IMR-90 (cell line): ENCODE results near the gene DSCAML1. TPM values are rescaled to one million over a fixed set of nuclear protein-coding genes. Genes with fewer than 3 reads are reported as not detected.

Source experiments
- ATAC-seq: fragments of 200-7000 bp; cut with Tn5 transposase; 2 replicates; pipeline ENCODE4 v1.9.1; 2020; ENCODE audit warnings: low read depth, mild to moderate bottlenecking, moderate library complexity
- BruUV-seq: library from RNA; stranded (reverse); fragments of 400-500 nt; replicated peaks from 2 replicates; lab custom pipeline; 2021; lab: Mats Ljungman, UMichigan
- CTCF ChIA-PET: fragments of 300-600 bp; formaldehyde crosslinking; extraction: SDS; loops from one replicate; lab custom pipeline; 2021; ENCODE audit warnings: antibody characterized with exemption; lab: Yijun Ruan, JAX
- POLR2A ChIA-PET: fragments of 300-600 bp; sonication (Branson Sonifier 250); formaldehyde crosslinking; loops from one replicate; lab custom pipeline; 2022; ENCODE audit warnings: antibody characterized with exemption; ENCODE audit not compliant: unreplicated experiment; lab: Charles Lee
- DNase-seq: peaks from one replicate; pipeline ENCODE4 v3.0.0; 2013
- H2AFZ ChIP-seq: replicated peaks from 2 replicates; pipeline ENCODE3; 2013; ENCODE audit warnings: low read length, mild to moderate bottlenecking; ENCODE audit not compliant: poor library complexity
- H2AK5ac ChIP-seq: 2 replicates; pipeline ENCODE4 v1.6.1; 2013; ENCODE audit warnings: low read depth, low read length, inconsistent platforms
- H2AK9ac ChIP-seq: replicated peaks from 2 replicates; pipeline ENCODE3; 2013; ENCODE audit warnings: mild to moderate bottlenecking, low read depth, low read length, moderate library complexity; ENCODE audit not compliant: poor library complexity
- H2BK120ac ChIP-seq: 2 replicates; pipeline ENCODE4 v1.6.1; 2013; ENCODE audit warnings: low read depth, low read length, inconsistent platforms
- H2BK15ac ChIP-seq: 3 replicates; pipeline ENCODE4 v1.6.1; 2013; ENCODE audit warnings: low read depth, low read length, inconsistent platforms
- H2BK20ac ChIP-seq: 2 replicates; pipeline ENCODE4 v1.6.1; 2013; ENCODE audit warnings: low read depth, mild to moderate bottlenecking, inconsistent platforms, low read length, moderate library complexity
- H2BK5ac ChIP-seq: 2 replicates; pipeline ENCODE4 v1.6.1; 2013; ENCODE audit warnings: mild to moderate bottlenecking, low read depth, low read length, inconsistent platforms; ENCODE audit not compliant: poor library complexity, severe bottlenecking
- H3K14ac ChIP-seq: replicated peaks from 2 replicates; pipeline ENCODE4 v1.6.1; 2013; ENCODE audit warnings: low read depth, low read length, inconsistent platforms
- H3K18ac ChIP-seq: 2 replicates; pipeline ENCODE4 v1.6.1; 2013; ENCODE audit warnings: low read depth, low read length, control low read depth
- H3K23ac ChIP-seq: 2 replicates; pipeline ENCODE4 v1.6.1; 2013; ENCODE audit warnings: low read depth, low read length, inconsistent platforms
- H3K27ac ChIP-seq: 2 replicates; pipeline ENCODE4 v1.5.1; 2013; ENCODE audit warnings: mild to moderate bottlenecking, control low read depth, low read length; ENCODE audit not compliant: insufficient read depth
- H3K27me3 ChIP-seq: 2 replicates; pipeline ENCODE4 v1.6.1; 2013; ENCODE audit warnings: low read length; ENCODE audit not compliant: control insufficient read depth, insufficient read depth
- H3K36me3 ChIP-seq: 2 replicates; pipeline ENCODE4 v1.6.1; 2013; ENCODE audit warnings: low read length, mixed read lengths; ENCODE audit not compliant: control insufficient read depth, insufficient read depth
- H3K4ac ChIP-seq: 2 replicates; pipeline ENCODE4 v1.6.1; 2013; ENCODE audit warnings: low read depth, low read length, inconsistent platforms
- H3K4me1 ChIP-seq: 2 replicates; pipeline ENCODE4 v1.6.1; 2013; ENCODE audit warnings: low read length, mixed read lengths; ENCODE audit not compliant: control insufficient read depth, insufficient read depth
- H3K4me2 ChIP-seq: 2 replicates; pipeline ENCODE4 v1.6.1; 2013; ENCODE audit warnings: low read depth, mild to moderate bottlenecking, control low read depth, low read length, moderate library complexity
- H3K4me3 ChIP-seq: 2 replicates; pipeline ENCODE4 v1.5.1; 2013; ENCODE audit warnings: low read depth, mild to moderate bottlenecking, control low read depth, low read length, moderate library complexity; ENCODE audit not compliant: insufficient read depth
- H3K56ac ChIP-seq: 2 replicates; pipeline ENCODE4 v1.6.1; 2013; ENCODE audit warnings: low read length, inconsistent platforms; ENCODE audit not compliant: insufficient read depth; ENCODE audit errors: extremely low read depth
- H3K79me1 ChIP-seq, 2 experiments: 2 replicates each; pipeline ENCODE4 v1.6.1; 2013; ENCODE audit warnings: low read length in 2 of 2, inconsistent platforms in 1 of 2, low read depth in 1 of 2
- H3K9ac ChIP-seq: 2 replicates; pipeline ENCODE4 v1.6.1; 2013; ENCODE audit warnings: low read depth, low read length, control low read depth
- H3K9me1 ChIP-seq: 2 replicates; pipeline ENCODE4 v1.6.1; 2013; ENCODE audit warnings: low read length, inconsistent platforms; ENCODE audit not compliant: insufficient read depth
- H3K9me3 ChIP-seq: 2 replicates; pipeline ENCODE4 v1.6.1; 2013; ENCODE audit warnings: low read length; ENCODE audit not compliant: control insufficient read depth, insufficient read depth
- H4K20me1 ChIP-seq: 2 replicates; pipeline ENCODE4 v1.6.1; 2013; ENCODE audit warnings: low read length, inconsistent platforms; ENCODE audit not compliant: insufficient read depth
- H4K5ac ChIP-seq: 2 replicates; pipeline ENCODE4 v1.6.1; 2013; ENCODE audit warnings: mild to moderate bottlenecking, low read depth, low read length, control low read depth
- H4K8ac ChIP-seq, 2 experiments: 2 replicates each; pipeline ENCODE4 v1.6.1; 2013; ENCODE audit warnings: low read depth in 2 of 2, low read length in 2 of 2, control low read depth in 1 of 2, inconsistent platforms in 1 of 2
- H4K91ac ChIP-seq: 2 replicates; pipeline ENCODE4 v1.6.1; 2013; ENCODE audit warnings: low read depth, low read length, inconsistent platforms; ENCODE audit not compliant: insufficient read depth
- BHLHE40 ChIP-seq: fragments of 150-350 bp; IDR thresholded peaks from 2 replicates; pipeline ENCODE4 v1.6.1; 2016; ENCODE audit warnings: mild to moderate bottlenecking, low read depth, low read length
- CEBPB ChIP-seq: IDR thresholded peaks from 2 replicates; pipeline ENCODE4 v1.6.1; 2012; ENCODE audit warnings: low read depth, low read length, improper control_type of control experiment
- CHD1 ChIP-seq: IDR thresholded peaks from 2 replicates; pipeline ENCODE4 v1.6.1; 2012; ENCODE audit warnings: low read depth, low read length, improper control_type of control experiment
- CTCF ChIP-seq: conservative IDR thresholded peaks from 2 replicates; pipeline ENCODE4 v1.5.1; 2012; ENCODE audit warnings: mild to moderate bottlenecking, low read depth, low read length, improper control_type of control experiment
- ELK1 ChIP-seq: fragments of 150-350 bp; IDR thresholded peaks from 2 replicates; pipeline ENCODE4 v1.6.1; 2016; ENCODE audit warnings: low read depth, mild to moderate bottlenecking, low read length, moderate library complexity, borderline replicate concordance
- FOS ChIP-seq: fragments of 150-350 bp; IDR thresholded peaks from 2 replicates; pipeline ENCODE4 v1.6.1; 2016; ENCODE audit warnings: low read depth, low read length
- MAFK ChIP-seq: IDR thresholded peaks from 2 replicates; pipeline ENCODE4 v1.6.1; 2012; ENCODE audit warnings: low read depth, low read length, improper control_type of control experiment
- MAZ ChIP-seq: IDR thresholded peaks from 2 replicates; pipeline ENCODE4 v1.6.1; 2012; ENCODE audit warnings: low read depth, mild to moderate bottlenecking, low read length, improper control_type of control experiment, moderate library complexity, borderline replicate concordance
- MXI1 ChIP-seq: IDR thresholded peaks from 2 replicates; pipeline ENCODE4 v1.6.1; 2012; ENCODE audit warnings: low read depth, mild to moderate bottlenecking, low read length, moderate library complexity, borderline replicate concordance
- NFE2L2 ChIP-seq: fragments of 150-350 bp; IDR thresholded peaks from 2 replicates; pipeline ENCODE4 v1.6.1; 2016; ENCODE audit warnings: low read depth, mild to moderate bottlenecking, low read length
- POLR2A ChIP-seq: IDR thresholded peaks from 2 replicates; pipeline ENCODE4 v1.6.1; 2012; ENCODE audit warnings: mild to moderate bottlenecking, low read depth, low read length
- RAD21 ChIP-seq: IDR thresholded peaks from 2 replicates; pipeline ENCODE4 v1.6.1; 2012; ENCODE audit warnings: low read length, improper control_type of control experiment
- RCOR1 ChIP-seq: IDR thresholded peaks from 2 replicates; pipeline ENCODE4 v1.6.1; 2012; ENCODE audit warnings: mild to moderate bottlenecking, low read length, improper control_type of control experiment; ENCODE audit not compliant: insufficient replicate concordance
- RFX5 ChIP-seq: IDR thresholded peaks from 2 replicates; pipeline ENCODE4 v1.8.0; 2012; ENCODE audit warnings: low read depth, mild to moderate bottlenecking, low read length, moderate library complexity
- SMC3 ChIP-seq: fragments of 150-350 bp; IDR thresholded peaks from 2 replicates; pipeline ENCODE4 v1.6.1; 2016; ENCODE audit warnings: low read depth, mild to moderate bottlenecking, antibody characterized with exemption, low read length, moderate library complexity
- WGBS, 2 experiments: methylation state at CpG; one replicate each; pipeline versions ENCODE4 v1.1.5 to v1.1.7; 2013; ENCODE audit warnings: missing lambda C conversion rate in 2 of 2; ENCODE audit not compliant: insufficient read length in 1 of 2; ENCODE audit errors: extremely low coverage in 2 of 2; 5-methylcytosine and 5-hydroxymethylcytosine counted together
- dilution Hi-C: fragments of 300-500 bp; cut with HindIII; formaldehyde crosslinking; loops from one replicate; pipeline ENCODE4 v1.14.3; 2018; ENCODE audit warnings: low sequenced_read_pairs; ENCODE audit not compliant: unreplicated experiment
- in situ Hi-C: fragments of 300-500 bp; cut with MboI; formaldehyde crosslinking; loops from 3 replicates; pipeline ENCODE4 v1.14.3; 2019; ENCODE audit warnings: low sequenced_read_pairs, inconsistent platforms, mixed read lengths
- intact Hi-C: fragments of 100-400 bp; cut with micrococcal nuclease; formaldehyde crosslinking; loops from 2 replicates; pipeline ENCODE4 v1.10.0; 2022
- polyA plus RNA-seq, 3 experiments: library from polyadenylated mRNA; depleted of rRNA; stranded (reverse); fragments of >200 nt; gene quantifications; 2 replicates each; pipeline ENCODE4 v1.2.3, GENCODE V29; 2012; ENCODE audit warnings: low replicate concordance in 1 of 3
- total RNA-seq: library from RNA; depleted of rRNA; stranded (reverse); fragments of >200 nt; gene quantifications from 2 replicates; pipeline ENCODE4 v1.2.3, GENCODE V29; 2012
- TF ChIP-seq, protein P1 (sequence below): fragments of 150-350 bp; IDR thresholded peaks from 2 replicates; pipeline ENCODE4 v1.6.1; 2017; ENCODE audit warnings: mild to moderate bottlenecking, antibody characterized with exemption, low read length, low read depth

DSCAML1 gene
- total and polyA plus RNA-seq, 2 of the 4 experiments (the other 2 are of a cell fraction), result not detected

DNA sequence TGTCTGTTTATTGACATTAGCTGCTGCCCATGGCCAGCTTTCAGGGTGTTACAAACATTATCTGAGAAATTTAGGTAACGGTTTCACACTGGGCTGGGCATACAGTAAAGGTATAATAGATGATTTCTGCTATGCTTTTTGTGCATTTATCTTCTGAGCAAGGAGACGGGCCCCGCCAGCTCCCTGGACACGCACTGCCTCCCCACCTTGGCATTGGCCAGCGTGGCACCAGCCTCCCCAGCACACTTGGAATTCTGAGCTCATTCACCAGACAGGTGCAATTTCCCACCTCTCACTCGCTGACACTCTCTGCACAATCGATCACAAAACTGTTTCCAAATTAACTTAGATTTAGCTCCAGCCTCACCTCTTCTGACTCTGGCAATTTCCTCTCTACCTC, 246.6 kb downstream of the DSCAML1 start:
- no peak overlapping the region for H4K91ac ChIP-seq
- no peak overlapping the region for H2AFZ ChIP-seq
- no peak overlapping the region for H3K23ac ChIP-seq
- no peak overlapping the region for H4K5ac ChIP-seq
- no peak overlapping the region for H3K4me2 ChIP-seq
- H3K9me1 ChIP-seq, result no peaks in the 10 kb centered on the region
- no peak overlapping the region for H3K4me3 ChIP-seq
- H3K14ac ChIP-seq, result no peak overlapping the region
- in situ Hi-C loops, result no loop called here
- no peak overlapping the region for H3K27ac ChIP-seq
- H3K9me3 ChIP-seq, result no peaks in the 10 kb centered on the region
- 39% methylated on average over 3 of the region's 7 CpGs; no CpG with 5 or more reads in 1 of the 2 experiments for WGBS, 2 experiments
- no peaks in the 10 kb centered on the region for H3K79me1 ChIP-seq
- no peaks in the 10 kb centered on the region for H3K4me1 ChIP-seq
- ATAC-seq, result no peak
- H3K9ac ChIP-seq, result no peak overlapping the region
- intact Hi-C loops, result no loop called here
- no TSS peak for BruUV-seq
- no peaks in the 10 kb centered on the region for H3K36me3 ChIP-seq
- H2AK5ac ChIP-seq, result no peak overlapping the region
- H2BK20ac ChIP-seq, result no peak overlapping the region
- no peak overlapping the region for H2BK120ac ChIP-seq
- no peak overlapping the region for H3K18ac ChIP-seq
- H4K8ac ChIP-seq, result no peak overlapping the region
- no peak overlapping the region for H2BK15ac ChIP-seq
- no peak for DNase-seq
- no peak overlapping the region for H3K56ac ChIP-seq
- H3K27me3 ChIP-seq, result peaks cover 9% of the 10 kb centered on the region
- TF ChIP-seq, protein P1, sequence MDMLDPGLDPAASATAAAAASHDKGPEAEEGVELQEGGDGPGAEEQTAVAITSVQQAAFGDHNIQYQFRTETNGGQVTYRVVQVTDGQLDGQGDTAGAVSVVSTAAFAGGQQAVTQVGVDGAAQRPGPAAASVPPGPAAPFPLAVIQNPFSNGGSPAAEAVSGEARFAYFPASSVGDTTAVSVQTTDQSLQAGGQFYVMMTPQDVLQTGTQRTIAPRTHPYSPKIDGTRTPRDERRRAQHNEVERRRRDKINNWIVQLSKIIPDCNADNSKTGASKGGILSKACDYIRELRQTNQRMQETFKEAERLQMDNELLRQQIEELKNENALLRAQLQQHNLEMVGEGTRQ, result no peak
- TF ChIP-seq CTCF (no peak), BHLHE40 (no peak), MAFK (no peak), POLR2A (no peak), CEBPB (no peak), MAZ (no peak), CHD1 (no peak), NFE2L2 (no peak), ELK1 (no peak), FOS (no peak), RFX5 (no peak), RAD21 (no peak), MXI1 (no peak), RCOR1 (no peak), SMC3 (no peak)
- ChIA-PET POLR2A (no interaction called here), CTCF (no interaction called here)
- dilution Hi-C loops, result no loop called here
- no peak overlapping the region for H3K4ac ChIP-seq
- no peaks in the 10 kb centered on the region for H4K20me1 ChIP-seq
- no peak overlapping the region for H2BK5ac ChIP-seq
- H2AK9ac ChIP-seq, result no peak overlapping the region
